Natural killer cell (primary cell): Measurements from ENCODE around the gene LAMA1. TPM values are rescaled to one million over a fixed set of nuclear protein-coding genes. Genes with fewer than 3 reads are reported as not detected.

ENCODE experiments used
- ATAC-seq, 3 donors: fragments of 150-1000 bp in 2 of 3; fragments of 200-7000 bp in 1 of 3; cut with Tn5 transposase; 1 replicate in 1 of 3; 2 replicates in 2 of 3; pipeline ENCODE4 v1.10.0; 2021; ENCODE audit warnings: mild to moderate bottlenecking in 2 of 3, moderate library complexity in 2 of 3
- DNase-seq, 2 donors: peaks; one replicate each; pipeline versions ENCODE4 v3.0.0 to v3.0.0-alpha.2; 2013 to 2021; ENCODE audit warnings: mixed read lengths in 1 of 2
- H3K27ac ChIP-seq: one replicate; pipeline ENCODE4 v1.5.1; 2013; ENCODE audit warnings: mild to moderate bottlenecking, low read length
- H3K27me3 ChIP-seq: one replicate; pipeline ENCODE4 v1.6.1; 2013; ENCODE audit warnings: low read length; ENCODE audit not compliant: control insufficient read depth, insufficient read depth
- H3K36me3 ChIP-seq: one replicate; pipeline ENCODE4 v1.6.1; 2013; ENCODE audit warnings: low read length; ENCODE audit not compliant: control insufficient read depth, insufficient read depth
- H3K4me1 ChIP-seq: one replicate; pipeline ENCODE4 v1.6.1; 2013; ENCODE audit warnings: low read length; ENCODE audit not compliant: control insufficient read depth, insufficient read depth
- H3K4me3 ChIP-seq: one replicate; pipeline ENCODE4 v1.5.1; 2013; ENCODE audit warnings: low read length
- H3K9me3 ChIP-seq: one replicate; pipeline ENCODE4 v1.6.1; 2013; ENCODE audit warnings: low read length; ENCODE audit not compliant: control insufficient read depth, insufficient read depth
- H3K27ac Mint-ChIP-seq, 2 donors: one replicate each; pipeline ENCODE4 v1.8.0; 2022; ENCODE audit warnings: mild to moderate bottlenecking in 2 of 2, mixed read lengths in 2 of 2, moderate library complexity in 1 of 2
- H3K27me3 Mint-ChIP-seq, 2 donors: one replicate each; pipeline ENCODE4 v1.8.0; 2022; ENCODE audit warnings: low read depth in 2 of 2, mixed read lengths in 2 of 2
- H3K36me3 Mint-ChIP-seq: one replicate; pipeline ENCODE4 v1.8.0; 2022; ENCODE audit warnings: mixed read lengths
- H3K4me1 Mint-ChIP-seq, 2 donors: one replicate each; pipeline ENCODE4 v1.8.0; 2022; ENCODE audit warnings: mixed read lengths in 2 of 2
- H3K4me3 Mint-ChIP-seq: one replicate; pipeline ENCODE4 v1.8.0; 2022; ENCODE audit warnings: mild to moderate bottlenecking, moderate library complexity, mixed read lengths
- H3K9me3 Mint-ChIP-seq, 2 donors: one replicate each; pipeline ENCODE4 v1.8.0; 2022; ENCODE audit warnings: mixed read lengths in 2 of 2
- WGBS: methylation state at CpG from one replicate; pipeline ENCODE4 v1.1.7; 2013; ENCODE audit warnings: missing lambda C conversion rate; ENCODE audit not compliant: insufficient coverage; 5-methylcytosine and 5-hydroxymethylcytosine counted together
- intact Hi-C: fragments of 100-400 bp; cut with micrococcal nuclease; formaldehyde crosslinking; loops from one replicate; pipeline ENCODE4 v1.14.2; 2022
- total RNA-seq, 4 donors: library from RNA; stranded (reverse); fragments of 120-200 nt in 1 of 4; gene quantifications; one replicate each; pipeline versions ENCODE4 v1.2.3 to v1.2.4, GENCODE V29; 2013 to 2022
- TF ChIP-seq, protein P1 (sequence below): fragments of 200-600 bp; IDR thresholded peaks from one replicate; pipeline ENCODE4 v1.8.0; 2022; ENCODE audit warnings: antibody characterized with exemption

The LAMA1 gene
- total RNA-seq, 3 donors from 2014 or later (not counting 1 experiment from before 2014, with no cell fraction given): not detected

DNA sequence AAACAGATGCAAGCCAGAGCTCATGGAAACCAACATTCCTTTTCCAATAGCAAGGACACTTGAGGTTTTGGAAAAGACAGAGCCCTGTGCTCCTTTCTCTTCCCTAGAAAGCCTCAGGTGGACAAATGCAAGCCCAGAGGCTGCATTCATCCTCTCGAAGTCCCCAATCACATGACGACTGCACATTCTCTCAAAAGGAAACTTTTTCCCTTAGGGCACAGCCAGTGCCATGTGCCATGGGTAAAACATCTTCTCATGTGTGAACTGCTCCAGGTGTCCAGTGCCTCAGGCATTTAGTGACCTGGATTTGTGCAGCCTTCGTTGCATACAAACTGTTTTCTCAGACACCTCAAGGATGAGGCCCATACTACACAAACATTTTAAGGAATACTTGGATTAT lies 140.7 kb downstream of the LAMA1 start:
- Mint-ChIP-seq H3K27ac (no peak overlapping the region), H3K4me3 (no peak overlapping the region), H3K9me3 (no peaks in the 10 kb centered on the region), H3K4me1 (no peaks in the 10 kb centered on the region), H3K27me3 (no peaks in the 10 kb centered on the region), H3K36me3 (no peaks in the 10 kb centered on the region)
- 87% methylated on average over 3 of the region's 3 CpGs for WGBS
- H3K36me3 ChIP-seq: no peaks in the 10 kb centered on the region
- no peak overlapping the region for H3K27ac ChIP-seq
- no peaks in the 10 kb centered on the region for H3K4me1 ChIP-seq
- H3K4me3 ChIP-seq: no peak overlapping the region
- DNase-seq: no peak
- intact Hi-C loops: no loop called here
- TF ChIP-seq, protein P1, sequence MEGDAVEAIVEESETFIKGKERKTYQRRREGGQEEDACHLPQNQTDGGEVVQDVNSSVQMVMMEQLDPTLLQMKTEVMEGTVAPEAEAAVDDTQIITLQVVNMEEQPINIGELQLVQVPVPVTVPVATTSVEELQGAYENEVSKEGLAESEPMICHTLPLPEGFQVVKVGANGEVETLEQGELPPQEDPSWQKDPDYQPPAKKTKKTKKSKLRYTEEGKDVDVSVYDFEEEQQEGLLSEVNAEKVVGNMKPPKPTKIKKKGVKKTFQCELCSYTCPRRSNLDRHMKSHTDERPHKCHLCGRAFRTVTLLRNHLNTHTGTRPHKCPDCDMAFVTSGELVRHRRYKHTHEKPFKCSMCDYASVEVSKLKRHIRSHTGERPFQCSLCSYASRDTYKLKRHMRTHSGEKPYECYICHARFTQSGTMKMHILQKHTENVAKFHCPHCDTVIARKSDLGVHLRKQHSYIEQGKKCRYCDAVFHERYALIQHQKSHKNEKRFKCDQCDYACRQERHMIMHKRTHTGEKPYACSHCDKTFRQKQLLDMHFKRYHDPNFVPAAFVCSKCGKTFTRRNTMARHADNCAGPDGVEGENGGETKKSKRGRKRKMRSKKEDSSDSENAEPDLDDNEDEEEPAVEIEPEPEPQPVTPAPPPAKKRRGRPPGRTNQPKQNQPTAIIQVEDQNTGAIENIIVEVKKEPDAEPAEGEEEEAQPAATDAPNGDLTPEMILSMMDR: no peak
- no peaks in the 10 kb centered on the region for H3K9me3 ChIP-seq
- ATAC-seq: no peak
- H3K27me3 ChIP-seq: no peaks in the 10 kb centered on the region

DNA sequence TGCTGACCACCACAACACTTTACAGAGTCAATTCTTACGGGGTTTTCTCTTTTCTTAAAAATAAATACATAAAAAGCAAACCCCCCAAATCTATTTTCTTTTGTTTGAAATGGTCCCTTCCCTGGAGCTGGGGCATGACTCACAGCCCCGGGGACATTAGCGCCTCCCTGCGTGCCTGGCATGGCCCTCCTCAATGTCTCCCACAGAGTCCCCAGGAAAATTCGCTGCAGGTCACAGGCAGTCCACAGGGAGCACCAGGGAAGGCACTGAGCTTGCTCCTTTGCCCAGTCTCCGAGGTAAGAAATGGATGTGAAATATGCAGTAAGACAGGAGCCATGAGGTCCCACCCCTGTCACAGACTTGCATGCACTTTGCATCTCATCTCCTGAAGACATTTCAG lies 142.5 kb downstream of the LAMA1 start:
- intact Hi-C loops: no loop called here
- H3K27ac ChIP-seq: no peak overlapping the region
- H3K4me3 ChIP-seq: no peak overlapping the region
- no peaks in the 10 kb centered on the region for H3K27me3 Mint-ChIP-seq
- H3K36me3 Mint-ChIP-seq: no peaks in the 10 kb centered on the region
- TF ChIP-seq, protein P1: no peak
- no peaks in the 10 kb centered on the region for H3K27me3 ChIP-seq
- no peak for ATAC-seq
- H3K4me3 Mint-ChIP-seq: no peak overlapping the region
- H3K4me1 ChIP-seq: no peaks in the 10 kb centered on the region
- H3K9me3 Mint-ChIP-seq: no peaks in the 10 kb centered on the region
- 90% methylated on average over 6 of the region's 6 CpGs for WGBS
- no peaks in the 10 kb centered on the region for H3K4me1 Mint-ChIP-seq
- H3K27ac Mint-ChIP-seq: no peak overlapping the region
- DNase-seq: no peak
- H3K36me3 ChIP-seq: no peaks in the 10 kb centered on the region
- no peaks in the 10 kb centered on the region for H3K9me3 ChIP-seq

DNA sequence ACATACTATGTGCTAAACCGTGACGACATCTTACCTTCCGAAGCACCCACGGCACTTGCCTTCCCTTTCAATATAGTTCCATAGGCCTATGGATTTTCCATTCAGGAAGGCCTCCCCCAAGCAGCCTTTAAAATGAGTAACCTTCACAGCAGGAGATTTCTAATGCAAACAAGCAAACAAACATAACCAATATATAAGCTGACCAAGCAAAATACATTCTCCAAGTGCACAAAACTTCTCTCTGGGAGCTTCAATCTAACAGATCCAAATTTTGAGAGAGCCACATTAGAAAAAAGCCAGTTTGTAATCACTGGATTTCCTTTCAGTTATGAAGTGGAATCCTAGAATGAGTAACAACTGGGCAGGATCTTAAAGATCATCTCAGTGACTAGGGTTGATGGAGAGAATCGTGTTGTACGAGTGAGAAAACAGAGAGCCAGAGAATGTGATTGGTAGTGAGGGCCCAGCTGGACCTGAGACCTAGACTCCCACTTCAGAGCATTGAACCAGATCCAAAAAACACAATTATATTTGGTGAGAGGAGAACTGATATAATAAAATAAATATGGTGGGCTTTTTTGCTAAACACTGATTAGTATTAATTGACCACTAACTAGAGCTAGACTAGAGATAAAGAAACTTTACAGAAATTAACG lies 145.6 kb downstream of the LAMA1 start:
- Mint-ChIP-seq H3K27me3 (no peaks in the 10 kb centered on the region), H3K4me1 (no peaks in the 10 kb centered on the region), H3K36me3 (no peaks in the 10 kb centered on the region), H3K4me3 (no peak overlapping the region), H3K9me3 (no peaks in the 10 kb centered on the region), H3K27ac (no peak overlapping the region)
- intact Hi-C loops: no loop called here
- no peak overlapping the region for H3K27ac ChIP-seq
- H3K4me1 ChIP-seq: no peaks in the 10 kb centered on the region
- ATAC-seq: no peak
- TF ChIP-seq, protein P1: no peak
- no peaks in the 10 kb centered on the region for H3K27me3 ChIP-seq
- H3K4me3 ChIP-seq: no peak overlapping the region
- H3K36me3 ChIP-seq: no peaks in the 10 kb centered on the region
- H3K9me3 ChIP-seq: peaks cover 2% of the 10 kb centered on the region
- WGBS: 94% methylated on average over 7 of the region's 7 CpGs
- no peak for DNase-seq
